ENCODE data around the gene DBNDD1. TPM values are rescaled to one million over a fixed set of nuclear protein-coding genes. Genes with fewer than 3 reads are reported as not detected.

The DBNDD1 gene
- total and polyA plus RNA-seq, 2 donors (not counting 3 experiments of a cell fraction or from before 2014, with no cell fraction given): 28.2 to 45.7 TPM

DNA sequence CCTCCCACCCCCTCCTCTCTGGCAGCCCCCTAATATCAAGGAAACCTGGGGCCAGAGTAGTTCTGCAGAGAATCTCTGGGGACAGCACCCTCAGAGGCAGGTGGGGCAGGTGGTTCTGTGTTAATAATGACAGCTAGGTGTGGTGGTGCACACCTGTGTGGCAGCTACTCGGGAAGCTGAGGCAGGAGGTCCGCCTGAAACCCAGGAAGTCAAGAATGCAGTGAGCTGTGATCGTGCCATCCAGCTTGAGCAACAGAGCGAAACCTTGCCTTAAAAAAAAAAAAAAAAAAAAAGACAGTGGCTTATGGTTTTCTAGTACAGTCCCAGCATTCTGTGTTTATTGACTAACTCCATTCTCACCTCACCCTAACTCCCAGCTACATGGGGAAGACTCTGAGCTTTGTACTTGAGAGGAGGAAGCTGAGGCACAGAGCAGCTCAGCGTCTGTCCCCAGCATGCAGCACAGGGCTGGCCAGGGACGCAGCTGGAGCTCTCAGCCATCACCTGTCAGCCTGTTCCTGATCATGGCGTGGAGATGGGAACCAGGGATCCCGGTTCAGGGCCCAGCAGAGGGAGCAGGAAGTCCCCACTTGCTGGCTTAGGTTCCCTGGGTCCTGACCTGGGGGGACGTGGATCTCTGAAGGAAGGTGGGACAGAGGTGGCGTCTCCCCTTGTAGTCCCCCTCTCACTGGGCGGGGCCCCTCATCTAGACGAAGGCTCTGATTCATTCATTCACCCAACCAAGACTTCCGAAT, 6.1 kb downstream of the DBNDD1 start:
- intact Hi-C loops (cut with micrococcal nuclease): no loop called here
- no peak overlapping the region for H2AFZ ChIP-seq (ENCODE audit: low read depth, low read length)
- no peak for TF ChIP-seq GATA2 (IDR thresholded peaks at IDR 0.05; ENCODE audit: insufficient read depth, insufficient read length, low read depth, low read length)
- no peak for TF ChIP-seq FOS (IDR thresholded peaks at IDR 0.05; ENCODE audit: borderline replicate concordance, insufficient read depth, low read length)
- TF ChIP-seq MAX (IDR thresholded peaks at IDR 0.05; ENCODE audit: insufficient read depth, insufficient read length): no peak
- TF ChIP-seq MYC (IDR thresholded peaks at IDR 0.05; ENCODE audit: low read depth, low read length): no peak
- no peak for TF ChIP-seq EZH2 (IDR thresholded peaks at IDR 0.05; ENCODE audit: borderline replicate concordance, low read depth, low read length, severe bottlenecking)
- TF ChIP-seq POLR2A (IDR thresholded peaks at IDR 0.05; ENCODE audit: low read depth, low read length): no peak
- no peak for TF ChIP-seq POLR2AphosphoS5 (IDR thresholded peaks at IDR 0.05; ENCODE audit: insufficient read depth, low read depth, low read length)
- TF ChIP-seq CTCF (IDR thresholded peaks at IDR 0.05; ENCODE audit: extremely low read depth in 1 of 2, insufficient read depth in 1 of 2, low read depth in 1 of 2, low read length in 2 of 2): no peak
- TF ChIP-seq JUN (IDR thresholded peaks at IDR 0.05; ENCODE audit: borderline replicate concordance, insufficient read depth, insufficient read length, low read depth): no peak
- FAIRE-seq (no peak), DNase-seq (ENCODE audit: low read depth, low spot score) (no peak)
- BruUV-seq (replicated peaks): no TSS peak
- no peaks in the 10 kb centered on the region for H4K20me1 ChIP-seq (replicated peaks; ENCODE audit: control insufficient read depth, extremely low read depth, insufficient read depth, low read length)
- ChIA-PET CTCF (no interaction called here), POLR2A (no interaction called here)
- peaks cover 5% of the 10 kb centered on the region for H3K79me2 ChIP-seq (ENCODE audit: control insufficient read depth, insufficient read depth, low read length)
- H3K4me3 ChIP-seq (replicated peaks in 1 of 3; ENCODE audit: insufficient read depth in 1 of 3, low read depth in 1 of 3, low read length in 3 of 3): no peak overlapping the region
- dilution Hi-C loops (cut with MboI; ENCODE audit: extremely low pct_ligation_motif_present, low sequenced_read_pairs): no loop called here
- H3K36me3 ChIP-seq (ENCODE audit: control insufficient read depth in 2 of 2, extremely low read depth in 1 of 2, insufficient read depth in 2 of 2, low read length in 2 of 2): no peaks in the 10 kb centered on the region
- H3K9me1 ChIP-seq (replicated peaks; ENCODE audit: control insufficient read depth, extremely low read depth, insufficient read depth, low read length): no peaks in the 10 kb centered on the region
- no peak overlapping the region for H3K9ac ChIP-seq (replicated peaks; ENCODE audit: extremely low read depth, insufficient read depth, low read length)
- no peaks in the 10 kb centered on the region for H3K9me3 ChIP-seq (replicated peaks; ENCODE audit: control insufficient read depth, insufficient read depth, low read length)
- no peak overlapping the region for H3K4me2 ChIP-seq (ENCODE audit: insufficient read depth, low read length)
- no peak overlapping the region for H3K27ac ChIP-seq (ENCODE audit: insufficient read depth, low read depth, low read length)
- no peaks in the 10 kb centered on the region for H3K27me3 ChIP-seq (ENCODE audit: control insufficient read depth in 2 of 2, insufficient read depth in 2 of 2, low read length in 2 of 2)
- H3K4me1 ChIP-seq (ENCODE audit: control insufficient read depth, extremely low read depth, insufficient read depth, low read length): peaks cover 19% of the 10 kb centered on the region
